ENCODE data around the gene MYLK. TPM values are rescaled to one million over a fixed set of nuclear protein-coding genes. Genes with fewer than 3 reads are reported as not detected.

The MYLK gene
- total and polyA plus RNA-seq, 2 experiments from 2014 or later, result 13.1 to 27.1 TPM

DNA sequence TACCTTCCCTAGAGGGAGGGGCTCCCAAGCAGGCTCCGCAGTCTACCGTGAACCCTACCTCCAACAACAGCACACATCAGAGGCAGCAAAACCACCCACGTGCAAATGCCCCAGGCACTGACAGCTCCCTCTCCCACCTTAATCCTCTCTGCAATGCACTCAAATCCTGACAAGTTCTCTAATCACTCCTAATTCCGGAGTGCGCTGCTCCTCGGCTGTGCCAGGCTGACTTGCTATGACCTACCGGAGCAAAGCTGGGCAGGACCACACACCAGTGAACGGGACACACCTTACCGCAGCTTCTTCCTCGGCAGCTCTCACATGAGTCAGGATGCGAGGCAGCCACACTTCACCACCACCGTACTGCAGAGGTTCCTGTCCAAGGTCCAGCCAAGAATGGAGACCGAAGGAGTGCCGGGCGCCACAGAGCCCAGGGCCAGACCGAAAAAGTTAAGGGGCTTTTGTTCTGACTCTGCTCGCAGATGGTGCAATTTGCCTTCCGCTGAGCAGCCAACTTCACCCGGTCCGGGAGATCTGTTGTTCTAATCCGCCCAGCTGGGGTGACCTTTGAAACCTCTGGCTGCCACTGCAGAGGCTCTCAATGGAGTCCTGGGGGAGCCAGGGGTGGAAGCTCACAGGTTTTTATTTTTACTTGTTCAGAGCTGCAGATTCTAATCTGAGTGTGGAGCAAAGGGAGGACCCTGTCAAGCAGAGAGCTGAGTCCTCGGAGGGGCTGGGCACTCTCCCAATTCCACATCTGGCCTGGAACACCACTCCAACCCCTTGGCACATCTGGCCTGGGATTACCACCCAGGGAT is 84.4 kb downstream of the MYLK start:
- peak; percentile 55 for DNase-seq (ENCODE audit: low spot score)
- Histone ChIP-seq H2AFZ (no peak overlapping the region), H4K20me1 (ENCODE audit: insufficient read depth, poor library complexity, severe bottlenecking) (no peaks in the 10 kb centered on the region), H3K4me2 (peak overlapping the region; percentile 35), H3K27ac (no peak overlapping the region), H3K27me3 (peaks cover 25% of the 10 kb centered on the region), H3K4me3 (no peak overlapping the region), H3K36me3 (replicated peaks; ENCODE audit: insufficient read depth, low read depth) (no peaks in the 10 kb centered on the region), H3K79me2 (no peaks in the 10 kb centered on the region), H3K9me3 (ENCODE audit: low read depth) (no peaks in the 10 kb centered on the region), H3K4me1 (ENCODE audit: insufficient read depth) (no peaks in the 10 kb centered on the region), H3K9me2 (replicated peaks; ENCODE audit: insufficient read depth) (no peaks in the 10 kb centered on the region)
- WGBS (ENCODE audit: low lambda C conversion rate, missing lambda C conversion rate), result 37% methylated on average over 22 of the region's 22 CpGs
- no peak for TF ChIP-seq EZH2phosphoT487 (IDR thresholded peaks at IDR 0.05; ENCODE audit: low read depth, severe bottlenecking, unreplicated experiment)
- TF ChIP-seq EZH2 (IDR thresholded peaks at IDR 0.05; ENCODE audit: borderline replicate concordance), result no peak
- TF ChIP-seq, protein P1, sequence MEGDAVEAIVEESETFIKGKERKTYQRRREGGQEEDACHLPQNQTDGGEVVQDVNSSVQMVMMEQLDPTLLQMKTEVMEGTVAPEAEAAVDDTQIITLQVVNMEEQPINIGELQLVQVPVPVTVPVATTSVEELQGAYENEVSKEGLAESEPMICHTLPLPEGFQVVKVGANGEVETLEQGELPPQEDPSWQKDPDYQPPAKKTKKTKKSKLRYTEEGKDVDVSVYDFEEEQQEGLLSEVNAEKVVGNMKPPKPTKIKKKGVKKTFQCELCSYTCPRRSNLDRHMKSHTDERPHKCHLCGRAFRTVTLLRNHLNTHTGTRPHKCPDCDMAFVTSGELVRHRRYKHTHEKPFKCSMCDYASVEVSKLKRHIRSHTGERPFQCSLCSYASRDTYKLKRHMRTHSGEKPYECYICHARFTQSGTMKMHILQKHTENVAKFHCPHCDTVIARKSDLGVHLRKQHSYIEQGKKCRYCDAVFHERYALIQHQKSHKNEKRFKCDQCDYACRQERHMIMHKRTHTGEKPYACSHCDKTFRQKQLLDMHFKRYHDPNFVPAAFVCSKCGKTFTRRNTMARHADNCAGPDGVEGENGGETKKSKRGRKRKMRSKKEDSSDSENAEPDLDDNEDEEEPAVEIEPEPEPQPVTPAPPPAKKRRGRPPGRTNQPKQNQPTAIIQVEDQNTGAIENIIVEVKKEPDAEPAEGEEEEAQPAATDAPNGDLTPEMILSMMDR (IDR thresholded peaks at IDR 0.05; ENCODE audit: poor library complexity), result no peak

DNA sequence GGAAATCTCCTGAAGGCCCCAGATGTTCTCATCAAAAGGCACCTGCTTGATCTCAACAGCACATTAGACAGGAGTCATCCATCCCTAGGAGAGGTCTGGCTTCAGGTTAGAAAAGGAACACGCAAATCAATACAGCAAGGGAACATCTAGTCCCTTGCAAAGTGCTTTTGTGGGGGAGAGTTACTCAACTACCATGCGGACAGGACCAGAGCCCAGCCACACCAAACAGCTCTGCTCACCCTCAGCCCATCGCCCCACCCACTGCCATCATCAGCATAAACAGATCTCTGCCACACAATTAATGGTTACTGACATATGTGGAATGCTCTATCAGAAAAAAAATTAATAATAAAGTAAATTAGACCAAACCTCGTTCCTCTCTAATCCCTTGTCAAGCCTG is 85.6 kb downstream of the MYLK start:
- Histone ChIP-seq H3K4me2 (no peak overlapping the region), H3K27me3 (peaks cover 25% of the 10 kb centered on the region), H4K20me1 (ENCODE audit: insufficient read depth, poor library complexity, severe bottlenecking) (no peaks in the 10 kb centered on the region), H3K27ac (no peak overlapping the region), H2AFZ (no peak overlapping the region), H3K79me2 (no peaks in the 10 kb centered on the region), H3K9me3 (ENCODE audit: low read depth) (no peaks in the 10 kb centered on the region), H3K4me3 (no peak overlapping the region), H3K4me1 (ENCODE audit: insufficient read depth) (no peaks in the 10 kb centered on the region), H3K9me2 (replicated peaks; ENCODE audit: insufficient read depth) (no peaks in the 10 kb centered on the region), H3K36me3 (replicated peaks; ENCODE audit: insufficient read depth, low read depth) (no peaks in the 10 kb centered on the region)
- 84% methylated on average over 4 of the region's 4 CpGs for WGBS (ENCODE audit: low lambda C conversion rate, missing lambda C conversion rate)
- TF ChIP-seq EZH2phosphoT487 (IDR thresholded peaks at IDR 0.05; ENCODE audit: low read depth, severe bottlenecking, unreplicated experiment) (no peak), EZH2 (IDR thresholded peaks at IDR 0.05; ENCODE audit: borderline replicate concordance) (no peak)
- TF ChIP-seq, protein P1 (IDR thresholded peaks at IDR 0.05; ENCODE audit: poor library complexity), result no peak
- DNase-seq (ENCODE audit: low spot score), result no peak

DNA sequence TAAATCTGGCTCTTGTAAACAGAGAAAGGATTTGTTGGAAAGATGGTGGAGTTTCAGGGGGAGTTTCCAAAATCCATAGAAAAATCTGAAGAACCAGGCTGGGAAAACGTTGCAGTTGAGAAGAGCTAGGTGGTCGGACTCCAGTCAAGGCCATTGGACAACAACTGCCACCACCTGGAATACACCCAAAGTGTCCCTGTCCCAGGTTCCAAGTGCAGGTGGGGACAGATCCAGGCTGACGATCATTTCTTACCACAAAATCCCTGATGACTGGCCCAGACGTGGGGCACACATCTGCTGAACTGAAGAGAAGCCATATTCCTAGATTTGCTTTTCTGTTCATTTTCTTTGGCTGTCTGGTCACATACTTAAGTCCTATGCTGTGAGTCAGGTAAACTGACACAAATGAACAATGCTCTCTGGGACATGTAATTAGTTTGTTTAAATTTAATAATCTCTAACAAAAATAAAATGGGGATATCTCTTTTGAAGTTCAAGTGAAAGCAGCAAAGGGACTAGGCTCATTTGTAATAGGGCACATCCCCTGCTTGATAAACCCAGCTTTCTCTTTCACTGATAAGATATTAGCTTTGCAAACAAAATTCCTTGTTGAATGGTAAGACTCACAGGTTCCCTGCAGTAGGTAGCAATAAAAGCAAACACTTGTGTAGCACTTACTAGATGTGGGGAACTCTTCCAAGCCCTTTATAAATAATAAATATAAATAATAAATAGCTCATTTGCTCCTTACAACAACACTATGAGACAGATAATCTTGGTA is 88.5 kb downstream of the MYLK start:
- no peak overlapping the region for H3K4me2 ChIP-seq
- no peaks in the 10 kb centered on the region for H3K79me2 ChIP-seq
- no peaks in the 10 kb centered on the region for H3K36me3 ChIP-seq (replicated peaks; ENCODE audit: insufficient read depth, low read depth)
- H2AFZ ChIP-seq, result no peak overlapping the region
- peaks cover 21% of the 10 kb centered on the region for H3K4me1 ChIP-seq (ENCODE audit: insufficient read depth)
- no peaks in the 10 kb centered on the region for H4K20me1 ChIP-seq (ENCODE audit: insufficient read depth, poor library complexity, severe bottlenecking)
- WGBS (ENCODE audit: low lambda C conversion rate, missing lambda C conversion rate), result 69% methylated on average over 4 of the region's 4 CpGs
- TF ChIP-seq, protein P1 (IDR thresholded peaks at IDR 0.05; ENCODE audit: poor library complexity), result no peak
- no peak for TF ChIP-seq EZH2 (IDR thresholded peaks at IDR 0.05; ENCODE audit: borderline replicate concordance)
- peak; percentile 97 for TF ChIP-seq EZH2phosphoT487 (IDR thresholded peaks at IDR 0.05; ENCODE audit: low read depth, severe bottlenecking, unreplicated experiment)
- no peak overlapping the region for H3K27ac ChIP-seq
- H3K27me3 ChIP-seq, result peaks cover 30% of the 10 kb centered on the region
- H3K9me3 ChIP-seq (ENCODE audit: low read depth), result no peaks in the 10 kb centered on the region
- H3K9me2 ChIP-seq (replicated peaks; ENCODE audit: insufficient read depth), result no peaks in the 10 kb centered on the region
- no peak overlapping the region for H3K4me3 ChIP-seq
- no peak for DNase-seq (ENCODE audit: low spot score)
